ENCODE measurements around the gene PARVB. TPM values are rescaled to one million over a fixed set of nuclear protein-coding genes. Genes with fewer than 3 reads are reported as not detected.

PARVB gene
- total RNA-seq, 4 donors from 2014 or later: 6.6 to 144 (median 30.1) TPM

GRCh38 chr22:44200451-44200850, 176.3 kb downstream of the PARVB start:
- no peaks in the 10 kb centered on the region for H3K36me3 ChIP-seq
- WGBS, 2 donors (ENCODE audit: low coverage in 1 of 2): 88% methylated on average over 6 of the region's 6 CpGs; no CpG with 5 or more reads in 1 of the 2 donors
- H3K27me3 ChIP-seq: no peaks in the 10 kb centered on the region
- intact Hi-C loops (cut with DNase I; ENCODE audit: low total_unique reads) (no loop called here), in situ Hi-C loops (cut with MboI; ENCODE audit: low pct_ligation_motif_present in 1 of 4, low pct_unique_long_range_greater_than_20kb in 1 of 4, low sequenced_read_pairs in 3 of 4) (no loop called here)
- DNase-seq: no peak
- no peaks in the 10 kb centered on the region for H3K9me3 ChIP-seq
- no peak overlapping the region for H3K27ac ChIP-seq
- TF ChIP-seq EP300 (IDR thresholded peaks at IDR 0.05; ENCODE audit: low read depth): no peak
- no peak overlapping the region for H3K4me3 ChIP-seq
- H3K4me1 ChIP-seq: no peaks in the 10 kb centered on the region

- Histone ChIP-seq H3K36me3 (no peaks in the 10 kb centered on the region), H3K4me1 (no peaks in the 10 kb centered on the region), H3K9me3 (no peaks in the 10 kb centered on the region), H3K27ac (no peak overlapping the region), H3K27me3 (no peaks in the 10 kb centered on the region), H3K4me3 (no peak overlapping the region)
- TF ChIP-seq POLR2AphosphoS5 (IDR thresholded peaks at IDR 0.05): no peak
- no peak for TF ChIP-seq EP300 (IDR thresholded peaks at IDR 0.05; ENCODE audit: low read depth)
- TF ChIP-seq POLR2A (IDR thresholded peaks at IDR 0.05): no peak
- TF ChIP-seq CTCF (IDR thresholded peaks at IDR 0.05): no peak
- 57 to 77% methylated on average over 4 to 17 of the region's 17 CpGs for WGBS, 2 donors (ENCODE audit: low coverage in 1 of 2)
- in situ Hi-C loops (cut with MboI; ENCODE audit: low pct_ligation_motif_present in 1 of 4, low pct_unique_long_range_greater_than_20kb in 1 of 4, low sequenced_read_pairs in 3 of 4): no loop called here
- no peak for DNase-seq
- intact Hi-C loops (cut with DNase I; ENCODE audit: low total_unique reads): no loop called here
Observed at GRCh38 chr22:44200855-44201550, 176.9 kb downstream of the PARVB start.

GRCh38 chr22:44201665-44202064, 177.6 kb downstream of the PARVB start:
- no peaks in the 10 kb centered on the region for H3K4me1 ChIP-seq
- H3K27ac ChIP-seq: no peak overlapping the region
- H3K36me3 ChIP-seq: no peaks in the 10 kb centered on the region
- no peak for DNase-seq
- H3K9me3 ChIP-seq: no peaks in the 10 kb centered on the region
- intact Hi-C loops (cut with DNase I; ENCODE audit: low total_unique reads): no loop called here
- TF ChIP-seq EP300 (IDR thresholded peaks at IDR 0.05; ENCODE audit: low read depth) (no peak), POLR2A (IDR thresholded peaks at IDR 0.05) (no peak), POLR2AphosphoS5 (IDR thresholded peaks at IDR 0.05) (no peak), CTCF (IDR thresholded peaks at IDR 0.05) (no peak)
- H3K4me3 ChIP-seq: no peak overlapping the region
- in situ Hi-C loops (cut with MboI; ENCODE audit: low pct_ligation_motif_present in 1 of 4, low pct_unique_long_range_greater_than_20kb in 1 of 4, low sequenced_read_pairs in 3 of 4): no loop called here
- WGBS, 2 donors (ENCODE audit: low coverage in 1 of 2): 88% methylated on average over 12 of the region's 12 CpGs; no CpG with 5 or more reads in 1 of the 2 donors
- no peaks in the 10 kb centered on the region for H3K27me3 ChIP-seq

- Histone ChIP-seq H3K9me3 (no peaks in the 10 kb centered on the region), H3K36me3 (no peaks in the 10 kb centered on the region), H3K27me3 (no peaks in the 10 kb centered on the region), H3K27ac (no peak overlapping the region), H3K4me1 (no peaks in the 10 kb centered on the region), H3K4me3 (no peak overlapping the region)
- no peak for DNase-seq
- TF ChIP-seq POLR2AphosphoS5 (IDR thresholded peaks at IDR 0.05): no peak
- no peak for TF ChIP-seq POLR2A (IDR thresholded peaks at IDR 0.05)
- no peak for TF ChIP-seq EP300 (IDR thresholded peaks at IDR 0.05; ENCODE audit: low read depth)
- TF ChIP-seq CTCF (IDR thresholded peaks at IDR 0.05): no peak
- in situ Hi-C loops (cut with MboI; ENCODE audit: low pct_ligation_motif_present in 1 of 4, low pct_unique_long_range_greater_than_20kb in 1 of 4, low sequenced_read_pairs in 3 of 4): no loop called here
- 73% methylated on average over 7 to 11 of the region's 11 CpGs for WGBS, 2 donors (ENCODE audit: low coverage in 1 of 2)
- intact Hi-C loops (cut with DNase I; ENCODE audit: low total_unique reads): no loop called here
Observed at GRCh38 chr22:44202261-44202789, 178.2 kb downstream of the PARVB start.
